ENCODE data around the gene RIGI.
"Not testable (repeated sequence)": the region's sequence is repeated elsewhere in the genome, so short reads cannot be mapped to it uniquely, and the experiment has no call there.

Gene RIGI

GRCh38 chr9:32526041-32526706 is at the start of gene RIGI:
RIGI (minus strand) TSS chr9:32526196; CDS start chr9:32526166, 30 bp downstream.
- DNase-seq, result peak; percentile 65

DNA sequence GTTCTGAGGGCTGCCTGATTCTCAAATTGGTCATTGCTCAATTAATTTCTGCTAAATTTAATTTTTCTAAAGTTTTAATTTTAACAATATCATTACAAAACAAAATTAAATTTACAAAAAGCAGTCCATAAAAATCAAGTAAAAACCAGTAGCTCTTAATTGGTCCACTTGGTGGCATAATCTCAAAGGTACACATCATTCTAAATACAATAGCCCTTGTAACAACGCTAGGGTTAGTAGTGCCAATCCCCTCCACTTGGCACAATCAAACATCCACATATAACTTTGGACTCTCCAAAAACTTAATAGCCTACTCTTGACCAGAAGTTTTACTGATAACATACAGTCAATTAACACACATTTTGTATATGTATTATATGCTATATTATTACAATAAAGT is 48.9 kb upstream of the RIGI start:
- no peak for DNase-seq

DNA sequence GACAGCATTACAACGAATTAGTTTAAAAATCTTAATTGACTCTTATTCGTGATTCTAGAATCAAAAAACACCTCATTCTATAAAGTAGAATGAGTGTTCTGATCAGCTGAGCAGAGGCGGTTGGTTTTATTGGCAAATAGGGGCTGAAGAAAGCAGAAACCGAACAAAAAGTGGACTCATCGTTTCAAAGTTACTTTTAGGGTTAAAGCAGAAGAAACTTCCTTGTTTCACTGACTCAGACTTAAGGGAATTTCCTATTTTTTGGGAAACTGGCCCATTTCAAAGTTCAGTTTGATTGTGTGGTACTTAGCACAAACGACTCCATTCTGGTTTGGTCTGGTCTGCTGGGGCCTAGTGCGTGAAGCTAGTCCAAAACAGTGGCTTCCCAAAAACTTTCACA is 47.8 kb upstream of the RIGI start:
- DNase-seq, result no peak

- peak; percentile 93 for DNase-seq
These were observed 47.0 kb upstream of the RIGI start, which contains the start of gene NDUFB6 for GRCh38 chr9:32572900-32573523. NDUFB6 (minus strand) TSS chr9:32573159; CDS start chr9:32573060, 99 bp downstream.

- peak; percentile 55 for DNase-seq
These were observed 46.2 kb upstream of the RIGI start for GRCh38 chr9:32571969-32572899.

- no peak for DNase-seq
These were observed 44.3 kb upstream of the RIGI start for GRCh38 chr9:32570262-32570661.

GRCh38 chr9:32566770-32567169 is 40.8 kb upstream of the RIGI start:
- no peak for DNase-seq

GRCh38 chr9:32565967-32566366 is 40.0 kb upstream of the RIGI start:
- DNase-seq, result no peak

DNA sequence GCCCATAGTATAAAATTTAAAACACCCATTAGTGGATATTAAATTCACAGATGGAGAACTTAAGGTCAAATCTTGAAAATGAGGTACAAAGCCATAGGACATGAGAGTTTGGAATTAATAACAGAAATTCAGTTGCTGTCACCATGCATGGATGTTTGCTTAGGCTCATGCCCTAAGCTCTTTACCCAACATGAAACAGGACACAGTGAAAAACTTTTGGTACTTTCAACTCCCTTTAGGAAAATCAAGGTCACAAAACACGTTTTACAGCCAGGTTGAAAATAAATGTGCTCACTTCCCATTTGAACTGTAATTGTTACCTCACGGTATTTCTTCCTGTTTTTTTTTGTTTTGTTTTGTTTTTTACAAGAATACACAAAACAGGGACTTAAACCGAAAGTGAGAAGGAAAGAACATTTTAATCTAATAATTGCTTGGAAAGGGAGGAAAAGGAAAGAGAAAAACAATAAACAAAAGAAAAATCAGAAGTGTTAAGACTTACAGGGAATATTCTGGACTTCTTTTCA is 32.5 kb upstream of the RIGI start:
- no peak for DNase-seq

DNA sequence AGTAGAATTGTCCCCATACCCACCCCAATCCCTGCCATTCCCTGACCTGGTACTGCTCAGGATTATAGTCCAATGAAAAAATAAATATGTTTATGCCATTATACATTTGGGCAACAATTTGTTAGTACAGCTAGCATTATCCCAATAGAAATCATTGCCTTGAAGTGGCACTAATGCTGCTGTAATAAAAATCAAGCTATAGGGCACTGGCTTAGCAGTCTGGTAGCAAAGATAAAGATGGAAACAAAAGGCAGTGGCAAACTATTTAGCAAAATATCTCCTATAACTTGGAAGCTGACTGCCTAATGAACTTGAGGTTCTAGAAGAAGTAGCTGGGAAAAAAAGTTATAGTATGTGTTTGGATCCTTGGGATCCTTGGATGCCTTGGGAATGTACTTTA is 28.6 kb upstream of the RIGI start:
- DNase-seq, result no peak

GRCh38 chr9:32554107-32554506 is 28.1 kb upstream of the RIGI start:
- DNase-seq, result no peak

GRCh38 chr9:32552172-32552872 is 26.3 kb upstream of the RIGI start, which contains the start of the genes SMIM27 and TOPORS:
SMIM27 (plus strand) TSS chr9:32552327; CDS start chr9:32552435, 108 bp downstream.
TOPORS (minus strand) TSS chr9:32552586; CDS start chr9:32552436, 150 bp downstream.
- peak; percentile 88 for DNase-seq

GRCh38 chr9:32551276-32552051 is 25.5 kb upstream of the RIGI start:
- peak; percentile 39 for DNase-seq

GRCh38 chr9:32550562-32551275 is 24.7 kb upstream of the RIGI start:
- peak; percentile 88 for DNase-seq

- DNase-seq, result no peak
These were observed 24.2 kb upstream of the RIGI start for GRCh38 chr9:32550150-32550561.

GRCh38 chr9:32548213-32548612 is 22.2 kb upstream of the RIGI start:
- not testable (repeated sequence) for DNase-seq

DNA sequence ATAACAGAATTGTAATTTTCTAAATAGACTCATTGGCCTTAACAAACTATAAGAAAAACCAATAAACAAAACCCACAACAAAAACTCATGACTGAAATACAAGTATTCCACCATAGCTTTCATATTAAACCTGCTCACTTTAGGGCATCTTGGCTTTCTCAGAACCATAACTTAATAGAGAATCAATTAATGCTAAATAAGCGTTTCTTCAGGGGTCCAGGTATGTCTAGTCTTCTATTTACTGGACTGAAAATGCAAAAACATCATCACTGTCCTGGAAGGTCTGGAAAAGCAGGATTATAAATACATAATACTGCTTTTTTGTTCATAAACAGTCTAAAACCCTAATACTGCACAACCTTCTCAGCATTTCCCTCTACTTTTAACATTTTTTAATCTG is 19.9 kb upstream of the RIGI start:
- DNase-seq, result no peak

DNA sequence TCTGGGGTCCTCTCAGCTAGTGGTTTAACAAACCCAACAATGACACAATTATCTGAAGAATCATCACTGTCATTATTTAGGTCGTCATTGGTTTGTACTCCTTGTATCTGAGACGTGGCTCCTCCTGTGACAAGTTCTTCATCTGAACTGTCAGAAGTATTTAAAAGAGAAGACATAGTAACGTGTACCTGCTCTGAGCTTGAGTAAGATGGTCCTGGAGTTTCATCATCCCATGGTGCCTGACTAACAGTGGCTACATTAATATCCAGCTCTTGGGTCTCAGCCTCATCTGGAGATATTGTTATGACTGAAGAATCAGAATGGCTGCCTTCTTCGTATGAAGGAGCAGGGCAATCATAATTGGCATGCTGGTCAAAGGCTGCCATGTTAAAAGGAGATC is 17.1 kb upstream of the RIGI start:
- no peak for DNase-seq

- DNase-seq, result no peak
These were observed 7.8 kb upstream of the RIGI start for GRCh38 chr9:32533816-32534215.

DNA sequence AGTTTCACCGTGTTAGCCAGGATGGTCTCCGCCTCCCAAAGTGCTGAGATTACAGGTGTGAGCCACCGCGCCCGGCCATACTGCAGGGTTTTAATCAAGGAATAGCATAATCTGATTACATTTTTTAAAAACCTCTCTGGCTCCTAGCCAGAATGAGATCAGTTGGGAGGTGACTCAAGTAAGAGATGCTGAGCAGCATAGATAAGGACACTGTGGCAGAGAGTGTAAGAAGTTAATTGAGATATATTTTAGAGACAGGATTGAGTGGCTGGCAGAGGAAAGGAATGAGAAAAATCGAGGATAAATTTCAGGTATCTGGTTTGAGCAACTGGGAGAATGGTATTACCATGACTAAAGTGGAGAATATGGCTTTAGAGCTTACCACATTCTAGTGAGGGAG is 7.3 kb upstream of the RIGI start:
- DNase-seq, result no peak

- no peak for DNase-seq
These were observed 682 bp upstream of the RIGI start for GRCh38 chr9:32526707-32527048.

Measured in stimulated activated CD4-positive, alpha-beta T cell treated with anti-CD3 and anti-CD28 coated beads, Interleukin-12 subunit alpha, Interleukin-12 subunit beta, amount 100 ng/mL, for 4 hours (primary cell).